Uterus (tissue), 4 donors: ENCODE measurements around the gene HOXA10. TPM values are rescaled to one million over a fixed set of nuclear protein-coding genes. Genes with fewer than 3 reads are reported as not detected.

Source experiments
- DNase-seq, 2 donors: peaks; one replicate each; pipeline ENCODE4 v3.0.0-alpha.2; 2019 to 2020
- H3K27ac ChIP-seq, 2 donors: fragments of 200-600 bp; sonication (generic); 1 replicate in 1 of 2; 2 replicates in 1 of 2; pipeline ENCODE4 v1.5.1; 2016 to 2018
- H3K27me3 ChIP-seq, 2 donors: fragments of 200-600 bp; sonication (generic); one replicate each; pipeline ENCODE4 v1.5.1; 2018 to 2019; ENCODE audit warnings: control low read depth in 1 of 2
- H3K36me3 ChIP-seq, 2 donors: fragments of 200-600 bp; sonication (generic); one replicate each; pipeline ENCODE4 v1.5.1; 2019; ENCODE audit warnings: control low read depth in 1 of 2
- H3K4me1 ChIP-seq, 2 donors: fragments of 200-600 bp; sonication (generic); one replicate each; pipeline ENCODE4 v1.5.1; 2018 to 2019; ENCODE audit warnings: control low read depth in 1 of 2
- H3K4me3 ChIP-seq, 2 donors: fragments of 200-600 bp; sonication (generic); 1 replicate in 1 of 2; 2 replicates in 1 of 2; pipeline ENCODE4 v1.5.1; 2018 to 2019; ENCODE audit warnings: mild to moderate bottlenecking in 1 of 2
- H3K9me3 ChIP-seq, 2 donors: fragments of 200-600 bp; sonication (generic); one replicate each; pipeline ENCODE4 v1.5.1; 2019; ENCODE audit warnings: control low read depth in 1 of 2
- CTCF ChIP-seq, 4 experiments: fragments of 200-600 bp in 2 of 4; fragments of 450-650 bp in 2 of 4; sonication (generic) in 2 of 4; IDR thresholded peaks; one replicate each; pipeline ENCODE4 v1.5.1; 2016 to 2019; ENCODE audit warnings: antibody characterized with exemption in 4 of 4, mild to moderate bottlenecking in 2 of 4, moderate library complexity in 1 of 4
- POLR2A ChIP-seq, 2 donors: fragments of 450-650 bp; IDR thresholded peaks; one replicate each; pipeline ENCODE4 v1.6.1; 2016; ENCODE audit warnings: antibody characterized with exemption in 2 of 2, mild to moderate bottlenecking in 1 of 2, moderate library complexity in 1 of 2
- intact Hi-C: fragments of 100-400 bp; cut with DNase I; formaldehyde crosslinking; loops from one replicate; pipeline ENCODE4 v1.15.1; 2023; ENCODE audit warnings: low total_unique reads
- total RNA-seq, 4 donors: library from RNA; depleted of rRNA in 3 of 4; stranded (reverse); fragments of >200 nt in 3 of 4; gene quantifications; one replicate each; pipeline versions ENCODE4 v1.1.0 to v1.2.4, GENCODE V29; 2014 to 2023
- donor health status: DM: yes; HTN: yes; CAD: no.

The HOXA10 gene
- total RNA-seq, 4 donors from 2014 or later = 50.0 to 114 (median 69.0) TPM

- peak; percentile 71 to 73 for DNase-seq
- H3K4me3 ChIP-seq = peak within 1 kb of the TSS in 1 of 2 donors; percentile 13
- H3K4me1 ChIP-seq = no peaks in the 10 kb centered on the region
- peak within 1 kb of the TSS in 1 of 2 donors; percentile 69 for H3K27ac ChIP-seq
- TF ChIP-seq POLR2A (IDR thresholded peaks at IDR 0.05) (peak; percentile 27 to 30), CTCF (IDR thresholded peaks at IDR 0.05) (peak in 3 of 4 experiments; percentile 57 to 86 (median 58))
- intact Hi-C loops = loop anchor here (10.0 kb wide), 1 partner anchor 48 kb away; the partner anchor contains the start of gene HOXA1
- no peaks in the 10 kb centered on the region for H3K27me3 ChIP-seq
- no peaks in the 10 kb centered on the region for H3K9me3 ChIP-seq
- no peaks in the 10 kb centered on the region for H3K36me3 ChIP-seq
These were observed 30.8 kb downstream of the HOXA10 start, which contains the start of gene HOXA5 for GRCh38 chr7:27143023-27143949. Gene HOXA5 (minus strand): TSS chr7:27143681. CDS start chr7:27143607, 74 bp downstream.

- TF ChIP-seq POLR2A (IDR thresholded peaks at IDR 0.05) = no peak
- TF ChIP-seq CTCF (IDR thresholded peaks at IDR 0.05) = no peak
- Histone ChIP-seq H3K27ac (peak overlapping the region in 1 of 2 donors; percentile 69), H3K9me3 (no peaks in the 10 kb centered on the region), H3K27me3 (no peaks in the 10 kb centered on the region), H3K4me1 (no peaks in the 10 kb centered on the region), H3K4me3 (peak overlapping the region in 1 of 2 donors; percentile 13), H3K36me3 (no peaks in the 10 kb centered on the region)
- DNase-seq = no peak
- intact Hi-C loops = loop anchor here (10.0 kb wide), 1 partner anchor 48 kb away; the partner anchor contains the start of gene HOXA1
These were observed 31.5 kb downstream of the HOXA10 start for GRCh38 chr7:27142580-27143022.

GRCh38 chr7:27141923-27142579, 32.1 kb downstream of the HOXA10 start:
- Histone ChIP-seq H3K9me3 (no peaks in the 10 kb centered on the region), H3K27me3 (no peaks in the 10 kb centered on the region), H3K4me1 (no peaks in the 10 kb centered on the region), H3K36me3 (no peaks in the 10 kb centered on the region), H3K4me3 (peak overlapping the region in 1 of 2 donors; percentile 13), H3K27ac (peak overlapping the region in 1 of 2 donors; percentile 69)
- TF ChIP-seq CTCF (IDR thresholded peaks at IDR 0.05) (no peak), POLR2A (IDR thresholded peaks at IDR 0.05) (no peak)
- no peak for DNase-seq
- intact Hi-C loops = loop anchor here (10.0 kb wide), 1 partner anchor 47 kb away; the partner anchor contains the start of gene HOXA1

GRCh38 chr7:27141137-27141922, 32.8 kb downstream of the HOXA10 start:
- Histone ChIP-seq H3K36me3 (no peaks in the 10 kb centered on the region), H3K4me3 (no peak overlapping the region), H3K27ac (peak overlapping the region in 1 of 2 donors; percentile 69), H3K9me3 (no peaks in the 10 kb centered on the region), H3K4me1 (no peaks in the 10 kb centered on the region), H3K27me3 (no peaks in the 10 kb centered on the region)
- TF ChIP-seq CTCF (IDR thresholded peaks at IDR 0.05) (no peak), POLR2A (IDR thresholded peaks at IDR 0.05) (no peak)
- intact Hi-C loops = loop anchor here (10.0 kb wide), 1 partner anchor 47 kb away; the partner anchor contains the start of gene HOXA1
- DNase-seq = no peak
